H1 (cell line): ENCODE measurements around the gene SPEM1. TPM values are rescaled to one million over a fixed set of nuclear protein-coding genes. Genes with fewer than 3 reads are reported as not detected.
A peak's percentile ranks its signal among the peaks of the same experiment; 100 is the strongest.

Experiments used
- CTCF ChIA-PET: fragments of 300-600 bp; sonication (Branson Sonifier 250); formaldehyde crosslinking; loops from one replicate; lab custom pipeline; 2021; ENCODE audit not compliant: partially characterized antibody; lab: Charles Lee
- POLR2A ChIA-PET: fragments of 300-600 bp; sonication (Branson Sonifier 250); formaldehyde crosslinking; loops from one replicate; lab custom pipeline; 2021; ENCODE audit warnings: inconsistent platforms; ENCODE audit not compliant: partially characterized antibody; lab: Charles Lee
- DNase-seq, 2 experiments: peaks; one replicate each; pipeline versions ENCODE4 v3.0.0 to v3.0.0-alpha.2; 2010 to 2022; ENCODE audit warnings: low spot score in 2 of 2, low read depth in 1 of 2, mixed read lengths in 1 of 2
- FAIRE-seq: peaks from 2 replicates; lab custom pipeline; 2011; peaks lifted over from hg19 to GRCh38; lab: Jason Lieb, UNC
- H2AFZ ChIP-seq: 2 replicates; pipeline ENCODE4 v1.8.1; 2012; ENCODE audit warnings: low read length, inconsistent platforms
- H2AK5ac ChIP-seq: 2 replicates; pipeline ENCODE4 v1.6.1; 2013; ENCODE audit warnings: low read depth, low read length
- H2BK120ac ChIP-seq: replicated peaks from 2 replicates; pipeline ENCODE3; 2013; ENCODE audit warnings: low read depth, low read length, inconsistent platforms
- H2BK12ac ChIP-seq: 2 replicates; pipeline ENCODE4 v1.6.1; 2013; ENCODE audit warnings: low read depth, low read length
- H2BK15ac ChIP-seq: 2 replicates; pipeline ENCODE4 v1.6.1; 2013; ENCODE audit warnings: low read length
- H2BK20ac ChIP-seq: 2 replicates; pipeline ENCODE4 v1.6.1; 2013; ENCODE audit warnings: low read length
- H2BK5ac ChIP-seq: 2 replicates; pipeline ENCODE4 v1.6.1; 2013; ENCODE audit warnings: low read depth, low read length
- H3K14ac ChIP-seq: 2 replicates; pipeline ENCODE4 v1.6.1; 2013; ENCODE audit warnings: inconsistent platforms; ENCODE audit not compliant: insufficient read length
- H3K18ac ChIP-seq: 2 replicates; pipeline ENCODE4 v1.6.1; 2013; ENCODE audit warnings: low read length; ENCODE audit errors: extremely low read depth
- H3K23ac ChIP-seq: 2 replicates; pipeline ENCODE4 v1.6.1; 2013; ENCODE audit warnings: inconsistent platforms; ENCODE audit not compliant: insufficient read length
- H3K23me2 ChIP-seq: 2 replicates; pipeline ENCODE4 v1.6.1; 2013; ENCODE audit warnings: low read depth, low read length
- H3K27ac ChIP-seq: 2 replicates; pipeline ENCODE4 v1.6.1; 2011; ENCODE audit warnings: low read depth, low read length, inconsistent platforms
- H3K27me3 ChIP-seq, 4 experiments: replicated peaks in 1 of 4; 1 replicate in 1 of 4; 2 replicates in 3 of 4; pipeline versions ENCODE4 v1.6.1 to v1.8.1; 2011 to 2013; ENCODE audit warnings: low read length in 3 of 4, mild to moderate bottlenecking in 3 of 4, inconsistent platforms in 2 of 4, mixed read lengths in 2 of 4, moderate library complexity in 1 of 4; ENCODE audit not compliant: control insufficient read depth in 3 of 4, insufficient read depth in 3 of 4; ENCODE audit errors: extremely low read depth in 1 of 4
- H3K36me3 ChIP-seq, 4 experiments: 2 replicates each; pipeline versions ENCODE4 v1.6.1 to v1.8.1; 2011 to 2013; ENCODE audit warnings: mild to moderate bottlenecking in 4 of 4, low read length in 3 of 4, moderate library complexity in 2 of 4, control low read depth in 1 of 4, inconsistent platforms in 1 of 4; ENCODE audit not compliant: insufficient read depth in 4 of 4, control insufficient read depth in 2 of 4
- H3K4ac ChIP-seq: replicated peaks from 2 replicates; pipeline ENCODE3; 2013; ENCODE audit warnings: low read length, low read depth, mixed read lengths, inconsistent platforms; ENCODE audit not compliant: insufficient read length
- H3K4me1 ChIP-seq, 4 experiments: replicated peaks in 1 of 4; 1 replicate in 1 of 4; 2 replicates in 3 of 4; pipeline versions ENCODE4 v1.6.1 to v1.8.1; 2011 to 2013; ENCODE audit warnings: low read length in 3 of 4, inconsistent platforms in 2 of 4, mixed read lengths in 1 of 4; ENCODE audit not compliant: insufficient read depth in 4 of 4, control insufficient read depth in 3 of 4
- H3K4me2 ChIP-seq, 2 experiments: 2 replicates each; pipeline versions ENCODE4 v1.6.1 to v1.8.1; 2011 to 2013; ENCODE audit warnings: low read depth in 2 of 2, low read length in 2 of 2, control low read depth in 1 of 2, inconsistent platforms in 1 of 2, mild to moderate bottlenecking in 1 of 2; ENCODE audit not compliant: insufficient read depth in 1 of 2
- H3K4me3 ChIP-seq, 4 experiments: fragments of 200-600, 300-600 bp in 1 of 4; sonication (generic), shearing (Covaris generic), sonication (Bioruptor Twin) in 1 of 4; 2 replicates each; pipeline versions ENCODE4 v1.5.1 to v1.8.1; 2011 to 2016; ENCODE audit warnings: low read length in 4 of 4, low read depth in 3 of 4, control low read depth in 2 of 4, inconsistent platforms in 2 of 4, mild to moderate bottlenecking in 2 of 4, mixed read lengths in 1 of 4, moderate library complexity in 1 of 4; ENCODE audit not compliant: insufficient read depth in 2 of 4; ENCODE audit errors: extremely low read depth in 1 of 4
- H3K56ac ChIP-seq: replicated peaks from 2 replicates; pipeline ENCODE3; 2013; ENCODE audit warnings: low read depth, mild to moderate bottlenecking, mixed read lengths, low read length, inconsistent platforms; ENCODE audit not compliant: insufficient read length
- H3K79me1 ChIP-seq: 2 replicates; pipeline ENCODE4 v1.6.1; 2013; ENCODE audit warnings: low read depth, low read length, control low read depth
- H3K79me2 ChIP-seq, 2 experiments: 2 replicates each; pipeline versions ENCODE4 v1.6.1 to v1.8.1; 2012 to 2013; ENCODE audit warnings: low read length in 2 of 2, mild to moderate bottlenecking in 2 of 2, inconsistent platforms in 1 of 2; ENCODE audit not compliant: insufficient read depth in 2 of 2, control insufficient read depth in 1 of 2
- H3K9ac ChIP-seq, 4 experiments: replicated peaks in 1 of 4; 1 replicate in 1 of 4; 2 replicates in 3 of 4; pipeline versions ENCODE4 v1.6.1 to v1.8.1; 2011 to 2013; ENCODE audit warnings: low read depth in 3 of 4, low read length in 3 of 4, control low read depth in 2 of 4, mild to moderate bottlenecking in 2 of 4, moderate library complexity in 2 of 4, inconsistent platforms in 1 of 4; ENCODE audit errors: extremely low read depth in 1 of 4
- H3K9me3 ChIP-seq, 2 experiments: 2 replicates each; pipeline versions ENCODE4 v1.6.1 to v1.8.1; 2012 to 2013; ENCODE audit warnings: mild to moderate bottlenecking in 2 of 2, moderate library complexity in 2 of 2, control low read depth in 1 of 2, inconsistent platforms in 1 of 2, low read depth in 1 of 2, low read length in 1 of 2, mixed read lengths in 1 of 2; ENCODE audit not compliant: insufficient read depth in 2 of 2
- H4K20me1 ChIP-seq, 2 experiments: replicated peaks in 1 of 2; 2 replicates each; pipeline versions ENCODE3 to v1.8.1; 2011 to 2013; ENCODE audit warnings: inconsistent platforms in 2 of 2, low read length in 2 of 2, mild to moderate bottlenecking in 1 of 2; ENCODE audit not compliant: insufficient read depth in 2 of 2, control insufficient read depth in 1 of 2
- H4K5ac ChIP-seq: 2 replicates; pipeline ENCODE4 v1.6.1; 2013; ENCODE audit warnings: low read length, low read depth, mixed read lengths, inconsistent platforms; ENCODE audit not compliant: insufficient read length
- H4K8ac ChIP-seq: 2 replicates; pipeline ENCODE4 v1.8.0; 2013; ENCODE audit warnings: mild to moderate bottlenecking, moderate library complexity, low read length, inconsistent platforms; ENCODE audit not compliant: insufficient read depth; ENCODE audit errors: extremely low read depth
- H4K91ac ChIP-seq: replicated peaks from 2 replicates; pipeline ENCODE3; 2013; ENCODE audit warnings: low read length, mixed read lengths, inconsistent platforms; ENCODE audit not compliant: insufficient read length
- ASH2L ChIP-seq: fragments of 200-600, 300-600 bp; sonication (generic); IDR thresholded peaks from one replicate; pipeline ENCODE4 v1.7.1; 2017; ENCODE audit warnings: low read length
- MAX ChIP-seq: IDR thresholded peaks from 2 replicates; pipeline ENCODE4 v1.6.1; 2012; ENCODE audit warnings: inconsistent platforms
- WGBS, 2 experiments: shearing (Covaris generic) in 1 of 2; methylation state at CpG; one replicate each; pipeline versions ENCODE4 v1.1.6 to v1.1.7; 2013 to 2015; ENCODE audit warnings: low lambda C conversion rate in 2 of 2, mixed read lengths in 2 of 2, inconsistent platforms in 1 of 2, low coverage in 1 of 2, missing lambda C conversion rate in 1 of 2; ENCODE audit not compliant: insufficient replicate concordance in 2 of 2, insufficient coverage in 1 of 2, insufficient read length in 1 of 2; ENCODE audit errors: extremely low coverage in 1 of 2, missing lambda C conversion rate in 1 of 2; 5-methylcytosine and 5-hydroxymethylcytosine counted together
- polyA plus RNA-seq, 7 experiments: library from polyadenylated mRNA; depleted of rRNA in 3 of 7; stranded (reverse) in 5 of 7; unstranded in 2 of 7; fragments of >200 nt in 5 of 7; fragments of 200-250 nt in 2 of 7; gene quantifications; 1 replicate in 5 of 7; 2 replicates in 1 of 7; 4 replicates in 1 of 7; pipeline versions ENCODE4 v1.2.1 to v1.2.3, GENCODE V29; 2011 to 2013; ENCODE audit warnings: missing spikeins in 2 of 7, mixed read lengths in 2 of 7
- total RNA-seq: library from RNA; stranded (reverse); fragmentation: NEBNext Ultra II Directional; extraction: Animal tissue kit (Norgen Biotek cat#: 25700); gene quantifications from 2 replicates; pipeline ENCODE4 v1.2.1, GENCODE V29; 2021

SPEM1 gene
- total and polyA plus RNA-seq, 2 of the 8 experiments (the other 6 are each of a cell fraction or from before 2014, with no cell fraction given): not detected

- H3K4me3 ChIP-seq: peak overlapping the region; percentile 1 to 44 (median 22); a peak in 5 of 8 replicates
- CTCF ChIA-PET: interaction anchor here (0.8 to 1.5 kb wide), 5 partner anchors 23 to 152 kb away, joined by 3 to 4 read pairs (median 3); no protein-coding TSS in a partner anchor
Observed at GRCh38 chr17:7408252-7408727, 11.8 kb upstream of the SPEM1 start.

More at GRCh38 chr17:7408252-7408727, 11.8 kb upstream of the SPEM1 start:
- Histone ChIP-seq H2BK120ac (no peak overlapping the region), H3K36me3 (peaks cover 2 to 22% (median 17%) of the 10 kb centered on the region in 4 experiments; a peak in 5 of 8 replicates), H2BK12ac (peak overlapping the region; percentile 84; the same call in 1 of the 2 replicates), H2BK20ac (0 out of 2 replicates have a peak overlapping the region, but pooled peaks have one; percentile 32), H3K23me2 (peaks cover 14% of the 10 kb centered on the region; the same call in 1 of the 2 replicates), H3K4ac (no peak overlapping the region), H3K9me3 (no peaks in the 10 kb centered on the region), H4K8ac (no peak overlapping the region; the same call in 1 of the 2 replicates), H4K5ac (no peak overlapping the region), H3K9ac (peak overlapping the region in 1 of 4 experiments; percentile 14; a peak in 1 of 7 replicates), H3K4me1 (peaks cover 0 to 20% (median 11%) of the 10 kb centered on the region in 4 experiments; a peak in 5 of 7 replicates), H3K79me1 (peaks cover 4% of the 10 kb centered on the region; the same call in 1 of the 2 replicates), H3K14ac (no peak overlapping the region), H2AFZ (no peak overlapping the region), H3K27ac (no peak overlapping the region), H3K27me3 (no peaks in the 10 kb centered on the region; a peak in 1 of 7 replicates), H3K18ac (peak overlapping the region; percentile 78), H2BK15ac (no peak overlapping the region), H4K20me1 (peaks cover 0 to 19% of the 10 kb centered on the region in 2 experiments), H2AK5ac (peak overlapping the region; percentile 53; the same call in 1 of the 2 replicates), H3K79me2 (peaks cover 0 to 5% of the 10 kb centered on the region in 2 experiments; a peak in 1 of 4 replicates), H2BK5ac (no peak overlapping the region), H3K4me2 (peak overlapping the region; percentile 43 to 90), H3K23ac (no peak overlapping the region), H4K91ac (peak overlapping the region; percentile 71)
- WGBS, 2 experiments: 54% methylated on average over 31 of the region's 58 CpGs; no CpG with 5 or more reads in 1 of the 2 experiments
- POLR2A ChIA-PET: interaction anchor here (0.6 to 8.2 kb wide), 14 partner anchors 11 to 170 kb away, joined by 3 to 66 read pairs (median 3); partner anchors contain the start of genes ACAP1, FGF11, POLR2A and TMEM102
- no peak for FAIRE-seq
- DNase-seq: no peak
- TF ChIP-seq ASH2L (no peak), MAX (peak; percentile 50; the same call in 1 of the 2 replicates)
- TF ChIP-seq, all 59 proteins: peak for 1
- peak overlapping the region; percentile 56 for H3K56ac ChIP-seq
